Heart left ventricle (tissue), 16 donors: ENCODE data around the gene HSPB8. TPM values are rescaled to one million over a fixed set of nuclear protein-coding genes. Genes with fewer than 3 reads are reported as not detected.

Experiments used
- ATAC-seq, 4 donors: fragments of 200-7000 bp; cut with Tn5 transposase; one replicate each; pipeline ENCODE4 v1.9.1; 2020 to 2022; ENCODE audit warnings: moderate library complexity in 4 of 4, mild to moderate bottlenecking in 3 of 4, moderate number of reproducible peaks in 1 of 4
- DNase-seq, 5 donors: peaks; one replicate each; pipeline ENCODE4 v3.0.0-alpha.2; 2020
- H3K27ac ChIP-seq, 12 donors: fragments of 200-600 bp; sonication (generic) in 4 of 12; one replicate each; pipeline versions ENCODE4 v1.5.0 to v1.8.0; 2016 to 2022; ENCODE audit warnings: mild to moderate bottlenecking in 2 of 12
- H3K27me3 ChIP-seq, 9 donors: fragments of 200-600 bp; sonication (generic) in 2 of 9; one replicate each; pipeline versions ENCODE4 v1.5.1 to v1.8.0; 2016 to 2022; ENCODE audit warnings: mild to moderate bottlenecking in 3 of 9
- H3K36me3 ChIP-seq, 9 donors: fragments of 200-600 bp; sonication (generic) in 2 of 9; one replicate each; pipeline versions ENCODE4 v1.5.0 to v1.8.0; 2018 to 2022; ENCODE audit warnings: mild to moderate bottlenecking in 2 of 9
- H3K4me1 ChIP-seq, 12 donors: fragments of 200-600 bp; sonication (generic) in 4 of 12; one replicate each; pipeline versions ENCODE4 v1.5.0 to v1.8.0; 2016 to 2022; ENCODE audit warnings: mild to moderate bottlenecking in 3 of 12
- H3K4me3 ChIP-seq, 12 donors: fragments of 200-600 bp; sonication (generic) in 4 of 12; one replicate each; pipeline versions ENCODE4 v1.5.0 to v1.8.0; 2017 to 2022; ENCODE audit warnings: mild to moderate bottlenecking in 9 of 12, moderate library complexity in 4 of 12
- H3K9me3 ChIP-seq, 12 donors: fragments of 200-600 bp; sonication (generic) in 4 of 12; one replicate each; pipeline versions ENCODE4 v1.5.0 to v1.8.0; 2016 to 2022; ENCODE audit warnings: mild to moderate bottlenecking in 1 of 12
- CTCF ChIP-seq, 12 donors: fragments of 200-600 bp; sonication (generic) in 4 of 12; IDR thresholded peaks; one replicate each; pipeline versions ENCODE4 v1.5.0 to v1.8.0; 2018 to 2022; ENCODE audit warnings: antibody characterized with exemption in 12 of 12, mild to moderate bottlenecking in 5 of 12
- POLR2A ChIP-seq, 2 donors: fragments of 450-650 bp; IDR thresholded peaks; one replicate each; pipeline ENCODE4 v1.6.1; 2017; ENCODE audit warnings: antibody characterized with exemption in 2 of 2, mild to moderate bottlenecking in 2 of 2, moderate library complexity in 2 of 2
- WGBS, 4 donors: extraction: QIAGEN DNeasy Blood & Tissue Kit in 2 of 4; methylation state at CpG; one replicate each; pipeline versions ENCODE4 v1.1.5 to v1.1.7; 2013 to 2018; 5-methylcytosine and 5-hydroxymethylcytosine counted together
- intact Hi-C, 10 donors: fragments of 100-400 bp; cut with DNase I; formaldehyde crosslinking; loops; one replicate each; pipeline versions ENCODE4 v1.11.1 to v1.14.2; 2022
- polyA plus RNA-seq, 2 donors: library from polyadenylated mRNA; stranded (reverse); fragments of 200-250 nt; gene quantifications; one replicate each; pipeline ENCODE4 v1.2.3, GENCODE V29; 2013
- total RNA-seq, 9 donors: library from RNA; depleted of rRNA in 2 of 9; stranded (reverse); fragments of >200 nt in 2 of 9; fragmentation: NEBNext Ultra II Directional in 3 of 9; extraction: Animal tissue kit (Norgen Biotek cat#: 25700) in 3 of 9; gene quantifications; one replicate each; pipeline versions ENCODE4 v1.1.0 to v1.2.4, GENCODE V29; 2016 to 2023
- donor health status: ischemic (EF 13 %, LVEDD 7.1; RV severe dilation, severe dysfunction).
- donor health status: healthy with polysubstance abuse.
- donor health status: DM: no; HTN: yes; CAD: no.
- donor health status: DM: no; HTN: no; CAD: no.
- donor health status: ischemic (EF 25% LVEDD 6.9; RV normal size, moderate dysfunction).
- donor health status: ischemic (EF 25% LVEDD 5.7; RV mildly dilated, moderate dysfunction).
- donor health status: healthy.
- donor health status: DM: yes; HTN: yes; CAD: no.
- donor health status: ischemic (EF 35%, LVEDD 5.7; RV mildly dilated, moderate dysfunction).
- donor health status: nonischemic (EF 11% LVEDD 7.7; RV severe dilation, severe dysfunction).
- donor health status: DM: yes; HTN: yes; CAD: no.
- donor health status: PGD.
- donor health status: ischemic (EF 29% LVEDD 5.4; RV normal size, mild dysfunction).
- donor health status: nonischemic (EF 23%, LVEDD 6.1; RV moderate dilation, normal function).

The HSPB8 gene
- total and polyA plus RNA-seq, 11 donors = 417 to 662 (median 523) TPM

- no peaks in the 10 kb centered on the region for H3K9me3 ChIP-seq
- TF ChIP-seq POLR2A (IDR thresholded peaks at IDR 0.05) (no peak), CTCF (IDR thresholded peaks at IDR 0.05) (no peak)
- intact Hi-C loops = loop anchor here in 4 of 10 donors (5.0 to 10.0 kb wide), 3 partner anchors 66 to 231 kb away; no protein-coding TSS in a partner anchor
- ATAC-seq (no peak), DNase-seq (no peak)
- 34 to 48% (median 43%) methylated on average over 2 of the region's 2 CpGs for WGBS, 4 donors
- peaks cover 0 to under 1% (median 0%) of the 10 kb centered on the region in 9 donors for H3K36me3 ChIP-seq
- no peaks in the 10 kb centered on the region for H3K27me3 ChIP-seq
- peak overlapping the region; percentile 88 to 99 (median 96) for H3K27ac ChIP-seq
- H3K4me3 ChIP-seq = peak overlapping the region; percentile 53 to 83 (median 72)
- peaks cover 0 to 55% (median 23%) of the 10 kb centered on the region in 12 donors for H3K4me1 ChIP-seq
Observed at GRCh38 chr12:119181202-119181601, 2.5 kb downstream of the HSPB8 start.

GRCh38 chr12:119181944-119182343 is 3.2 kb downstream of the HSPB8 start:
- intact Hi-C loops = loop anchor here in 4 of 10 donors (5.0 to 10.0 kb wide), 3 partner anchors 65 to 230 kb away; no protein-coding TSS in a partner anchor
- WGBS, 4 donors = 38 to 54% (median 47%) methylated on average over 3 of the region's 3 CpGs
- H3K27ac ChIP-seq = peak overlapping the region in 11 of 12 donors; percentile 64 to 99 (median 95)
- no peak for DNase-seq
- H3K4me1 ChIP-seq = peaks cover 0 to 56% (median 26%) of the 10 kb centered on the region in 12 donors
- H3K9me3 ChIP-seq = no peaks in the 10 kb centered on the region
- TF ChIP-seq POLR2A (IDR thresholded peaks at IDR 0.05) = no peak
- no peak for TF ChIP-seq CTCF (IDR thresholded peaks at IDR 0.05)
- peaks cover 0 to 8% (median 3%) of the 10 kb centered on the region in 9 donors for H3K36me3 ChIP-seq
- ATAC-seq = no peak
- H3K27me3 ChIP-seq = no peaks in the 10 kb centered on the region
- H3K4me3 ChIP-seq = peak overlapping the region; percentile 53 to 83 (median 72)

- H3K9me3 ChIP-seq = no peaks in the 10 kb centered on the region
- H3K27ac ChIP-seq = peak overlapping the region; percentile 50 to 99 (median 95)
- H3K4me3 ChIP-seq = peak overlapping the region in 11 of 12 donors; percentile 53 to 83 (median 72)
- DNase-seq = peak in 2 of 5 donors; percentile 38 to 49
- H3K4me1 ChIP-seq = peaks cover 0 to 59% (median 20%) of the 10 kb centered on the region in 12 donors
- H3K27me3 ChIP-seq = no peaks in the 10 kb centered on the region
- peak; percentile 2 to 12 (median 6) for ATAC-seq
- TF ChIP-seq CTCF (IDR thresholded peaks at IDR 0.05) (no peak), POLR2A (IDR thresholded peaks at IDR 0.05) (no peak)
- intact Hi-C loops = loop anchor here in 4 of 10 donors (5.0 to 10.0 kb wide), 3 partner anchors 64 to 229 kb away; no protein-coding TSS in a partner anchor
- peaks cover 0 to 18% (median 12%) of the 10 kb centered on the region in 9 donors for H3K36me3 ChIP-seq
- WGBS, 4 donors = 35 to 55% (median 46%) methylated on average over 5 of the region's 5 CpGs
Observed at GRCh38 chr12:119182701-119183493, 4.2 kb downstream of the HSPB8 start.
